ENCODE results near the gene EEPD1.

- TF ChIP-seq POLR2A (IDR thresholded peaks at IDR 0.05; ENCODE audit: low read depth, low read length), result no peak
- no peak for TF ChIP-seq JUN (IDR thresholded peaks at IDR 0.05; ENCODE audit: borderline replicate concordance, insufficient read depth, insufficient read length, low read depth)
- TF ChIP-seq, protein P1, sequence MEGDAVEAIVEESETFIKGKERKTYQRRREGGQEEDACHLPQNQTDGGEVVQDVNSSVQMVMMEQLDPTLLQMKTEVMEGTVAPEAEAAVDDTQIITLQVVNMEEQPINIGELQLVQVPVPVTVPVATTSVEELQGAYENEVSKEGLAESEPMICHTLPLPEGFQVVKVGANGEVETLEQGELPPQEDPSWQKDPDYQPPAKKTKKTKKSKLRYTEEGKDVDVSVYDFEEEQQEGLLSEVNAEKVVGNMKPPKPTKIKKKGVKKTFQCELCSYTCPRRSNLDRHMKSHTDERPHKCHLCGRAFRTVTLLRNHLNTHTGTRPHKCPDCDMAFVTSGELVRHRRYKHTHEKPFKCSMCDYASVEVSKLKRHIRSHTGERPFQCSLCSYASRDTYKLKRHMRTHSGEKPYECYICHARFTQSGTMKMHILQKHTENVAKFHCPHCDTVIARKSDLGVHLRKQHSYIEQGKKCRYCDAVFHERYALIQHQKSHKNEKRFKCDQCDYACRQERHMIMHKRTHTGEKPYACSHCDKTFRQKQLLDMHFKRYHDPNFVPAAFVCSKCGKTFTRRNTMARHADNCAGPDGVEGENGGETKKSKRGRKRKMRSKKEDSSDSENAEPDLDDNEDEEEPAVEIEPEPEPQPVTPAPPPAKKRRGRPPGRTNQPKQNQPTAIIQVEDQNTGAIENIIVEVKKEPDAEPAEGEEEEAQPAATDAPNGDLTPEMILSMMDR (IDR thresholded peaks at IDR 0.05; ENCODE audit: extremely low read depth in 1 of 2, insufficient read depth in 1 of 2, low read depth in 1 of 2, low read length in 2 of 2), result no peak
- no peak for TF ChIP-seq POLR2AphosphoS5 (IDR thresholded peaks at IDR 0.05; ENCODE audit: insufficient read depth, low read depth, low read length)
- TF ChIP-seq, protein P2, sequence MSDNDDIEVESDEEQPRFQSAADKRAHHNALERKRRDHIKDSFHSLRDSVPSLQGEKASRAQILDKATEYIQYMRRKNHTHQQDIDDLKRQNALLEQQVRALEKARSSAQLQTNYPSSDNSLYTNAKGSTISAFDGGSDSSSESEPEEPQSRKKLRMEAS (IDR thresholded peaks at IDR 0.05; ENCODE audit: insufficient read depth, insufficient read length), result no peak
- no peak for TF ChIP-seq GATA2 (IDR thresholded peaks at IDR 0.05; ENCODE audit: insufficient read depth, insufficient read length, low read depth, low read length)
- TF ChIP-seq FOS (IDR thresholded peaks at IDR 0.05; ENCODE audit: borderline replicate concordance, insufficient read depth, low read length), result no peak
Measured at GRCh38 chr7:36224934-36225858, 72.1 kb downstream of the EEPD1 start.
